Spleen (tissue), 7 donors: Measurements from ENCODE around the gene IL17REL.

Source experiments
- POLR2A ChIP-seq, 3 donors: fragments of 450-650 bp; IDR thresholded peaks; one replicate each; pipeline ENCODE4 v1.5.1; 2017; ENCODE audit warnings: antibody characterized with exemption in 3 of 3, mild to moderate bottlenecking in 1 of 3
- TF ChIP-seq, protein P1 (sequence below), 11 experiments: fragments of 200-600 bp in 7 of 11; fragments of 450-650 bp in 4 of 11; sonication (generic) in 4 of 11; IDR thresholded peaks in 8 of 11; conservative IDR thresholded peaks in 3 of 11; 1 replicate in 7 of 11; 2 replicates in 4 of 11; pipeline versions ENCODE4 v1.4.0 to v1.8.0; 2016 to 2021; ENCODE audit warnings: antibody characterized with exemption in 11 of 11, inconsistent platforms in 4 of 11, mild to moderate bottlenecking in 1 of 11
- donor health status: DM: no; HTN: no; CAD: no; lungs with moderate emphysema.
- donor health status: DM: no; HTN: no; CAD: no.
- donor health status: DM: no; HTN: no; CAD: no.

DNA sequence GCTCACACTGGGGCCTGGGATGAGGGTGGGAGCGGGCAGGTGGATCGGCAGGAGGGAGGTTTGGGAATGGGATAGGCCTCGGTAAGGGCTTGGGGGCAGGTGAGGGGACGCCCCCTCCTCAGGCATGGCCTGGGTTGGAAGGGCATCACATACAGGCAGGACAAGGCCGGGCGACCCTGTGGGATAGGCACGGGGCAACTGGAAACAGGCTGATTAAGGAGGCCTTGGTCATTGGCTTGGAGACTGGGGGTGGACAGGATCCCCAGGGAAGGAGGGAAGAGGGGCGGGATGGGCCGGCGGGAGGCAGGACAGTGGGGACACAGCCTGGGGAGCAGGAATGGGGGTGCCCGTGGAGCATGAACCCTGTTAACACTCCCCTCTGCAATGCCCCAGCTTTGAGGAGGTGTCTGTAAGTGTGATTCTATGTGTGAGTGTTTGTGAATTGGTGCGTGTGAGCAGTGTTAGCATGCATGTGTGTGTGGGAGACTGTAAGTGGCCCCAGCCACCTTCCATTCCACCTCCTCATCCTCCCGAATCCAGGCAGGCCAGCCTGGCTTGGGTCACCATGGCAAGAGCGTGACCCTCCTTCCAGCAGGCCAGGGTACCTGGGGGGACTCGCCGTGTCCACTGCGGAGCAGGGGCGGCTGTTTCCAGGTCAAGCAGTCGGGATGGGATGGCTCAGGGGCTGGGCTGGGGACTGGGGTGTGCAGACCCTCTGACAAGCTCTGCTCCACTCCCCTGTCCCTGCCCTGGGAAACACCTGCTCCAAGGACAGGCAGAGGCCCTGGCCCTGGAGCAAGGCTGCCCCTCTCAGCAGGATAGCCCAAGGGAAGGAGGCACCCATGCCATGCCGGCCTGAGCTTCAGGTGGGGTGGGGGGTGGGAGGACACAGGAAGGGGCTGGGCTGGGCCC is 55.4 kb downstream of the IL17REL start:
- TF ChIP-seq POLR2A (IDR thresholded peaks at IDR 0.05): no peak
- TF ChIP-seq, protein P1, sequence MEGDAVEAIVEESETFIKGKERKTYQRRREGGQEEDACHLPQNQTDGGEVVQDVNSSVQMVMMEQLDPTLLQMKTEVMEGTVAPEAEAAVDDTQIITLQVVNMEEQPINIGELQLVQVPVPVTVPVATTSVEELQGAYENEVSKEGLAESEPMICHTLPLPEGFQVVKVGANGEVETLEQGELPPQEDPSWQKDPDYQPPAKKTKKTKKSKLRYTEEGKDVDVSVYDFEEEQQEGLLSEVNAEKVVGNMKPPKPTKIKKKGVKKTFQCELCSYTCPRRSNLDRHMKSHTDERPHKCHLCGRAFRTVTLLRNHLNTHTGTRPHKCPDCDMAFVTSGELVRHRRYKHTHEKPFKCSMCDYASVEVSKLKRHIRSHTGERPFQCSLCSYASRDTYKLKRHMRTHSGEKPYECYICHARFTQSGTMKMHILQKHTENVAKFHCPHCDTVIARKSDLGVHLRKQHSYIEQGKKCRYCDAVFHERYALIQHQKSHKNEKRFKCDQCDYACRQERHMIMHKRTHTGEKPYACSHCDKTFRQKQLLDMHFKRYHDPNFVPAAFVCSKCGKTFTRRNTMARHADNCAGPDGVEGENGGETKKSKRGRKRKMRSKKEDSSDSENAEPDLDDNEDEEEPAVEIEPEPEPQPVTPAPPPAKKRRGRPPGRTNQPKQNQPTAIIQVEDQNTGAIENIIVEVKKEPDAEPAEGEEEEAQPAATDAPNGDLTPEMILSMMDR (IDR thresholded peaks at IDR 0.05 in 8 of 11, conservative IDR thresholded peaks at IDR 0.05 in 3 of 11): no peak
